Measurements from ENCODE around the gene WNT11.

GRCh38 chr11:76215941-76216340 is 9.6 kb upstream of the WNT11 start:
- no peak for TF ChIP-seq CTCF (IDR thresholded peaks at IDR 0.05)
- TF ChIP-seq EZH2 (IDR thresholded peaks at IDR 0.05), result no peak
